Activated T-cell treated with anti-CD3 and anti-CD28 coated beads for 4 hours (primary cell): ENCODE data around the gene RIMS4.

Experiments used
- DNase-seq: peaks from one replicate; pipeline ENCODE4 v3.0.0-alpha.2; 2020

RIMS4 gene

DNA sequence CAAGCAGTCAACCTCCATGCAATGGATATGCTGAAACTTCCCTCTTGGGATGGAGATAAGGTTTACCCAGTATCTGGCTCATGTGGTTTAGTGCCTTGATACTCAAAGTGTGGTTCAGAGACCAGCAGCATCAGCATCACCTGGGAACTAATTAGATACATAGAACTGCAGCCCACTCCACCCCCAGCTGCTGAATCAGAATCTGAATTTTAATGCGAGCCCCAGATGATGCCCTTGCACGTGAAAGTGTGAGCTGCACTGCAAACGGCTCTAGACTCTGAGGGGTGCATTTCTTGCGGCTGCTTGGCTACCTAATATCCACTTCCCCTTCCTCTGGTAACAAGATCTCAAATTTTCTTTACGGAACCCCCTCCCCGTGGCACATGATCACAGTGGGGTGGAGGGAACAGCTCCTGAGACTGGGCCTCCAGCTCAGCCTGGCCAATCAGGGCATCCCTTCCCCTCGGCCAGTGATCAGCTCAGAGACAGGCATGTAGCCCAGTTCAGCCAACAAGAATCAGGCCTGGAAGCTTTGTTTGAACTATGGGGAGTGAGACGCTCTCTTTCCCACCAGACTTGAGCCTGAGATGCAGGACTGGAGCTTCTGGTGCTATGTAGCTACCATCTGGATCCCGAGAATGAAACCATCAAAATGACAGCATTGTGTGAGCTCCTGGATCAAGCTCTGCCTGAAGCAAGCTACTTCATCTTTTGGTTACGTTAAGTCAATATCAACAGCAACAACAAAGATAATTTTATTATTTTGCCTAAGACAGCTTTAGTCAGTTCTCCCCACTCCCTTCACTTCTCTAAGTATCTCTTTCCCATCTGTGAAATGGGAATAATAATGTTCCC lies 51.9 kb downstream of the RIMS4 start:
- DNase-seq, result no peak

DNA sequence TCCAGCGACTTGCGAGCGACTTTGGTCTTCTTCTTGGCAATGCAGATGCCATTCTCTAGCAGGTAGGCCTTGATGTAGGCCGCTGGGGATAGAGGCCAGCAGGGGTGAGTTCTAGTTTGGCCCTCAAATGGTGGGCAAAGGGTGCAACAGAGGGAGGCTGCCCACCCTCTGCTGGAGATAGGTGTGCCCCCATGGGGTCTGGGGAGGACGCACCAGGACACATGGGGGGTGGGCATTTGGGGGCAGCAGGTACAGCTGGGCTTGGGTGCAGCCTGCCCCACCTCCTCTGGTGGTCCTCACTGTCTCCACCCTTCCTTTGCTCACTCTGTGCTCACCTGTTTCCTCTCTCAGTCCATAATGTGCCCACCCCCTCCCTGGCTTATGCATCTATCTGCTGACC lies 53.4 kb downstream of the RIMS4 start:
- DNase-seq, result no peak

DNA sequence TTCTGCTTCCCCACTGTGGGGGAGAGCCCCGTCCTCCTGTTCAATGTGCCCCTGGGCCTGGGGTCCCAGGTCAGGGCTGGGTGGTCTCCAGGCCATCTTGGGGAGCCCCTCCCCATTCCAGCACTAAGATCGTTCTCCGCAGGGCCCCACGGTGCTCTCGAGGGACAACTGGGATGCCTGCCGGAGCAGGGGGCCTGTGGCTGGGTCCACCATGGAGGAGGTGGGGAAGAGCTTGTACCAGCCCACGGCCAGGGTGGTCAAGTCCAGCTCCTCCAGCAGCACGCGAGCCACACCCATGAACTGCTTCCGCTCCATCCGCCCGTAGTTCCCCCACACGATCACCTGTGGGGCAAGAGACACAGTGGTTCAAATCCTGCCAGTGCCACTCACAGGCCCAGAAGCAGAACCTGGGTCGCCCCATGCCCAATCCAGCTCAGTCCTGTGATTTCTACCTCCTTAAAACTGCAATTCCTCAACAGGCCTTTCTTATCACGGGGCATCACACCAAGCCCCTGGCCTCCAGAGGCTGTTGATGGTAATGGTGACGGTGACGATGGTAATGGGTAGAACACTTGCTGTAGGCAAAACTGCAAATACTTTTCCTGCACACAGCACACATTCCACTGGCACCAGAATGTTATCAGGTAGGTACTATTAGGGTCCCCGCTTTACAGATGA lies 54.2 kb downstream of the RIMS4 start:
- DNase-seq, result no peak

DNA sequence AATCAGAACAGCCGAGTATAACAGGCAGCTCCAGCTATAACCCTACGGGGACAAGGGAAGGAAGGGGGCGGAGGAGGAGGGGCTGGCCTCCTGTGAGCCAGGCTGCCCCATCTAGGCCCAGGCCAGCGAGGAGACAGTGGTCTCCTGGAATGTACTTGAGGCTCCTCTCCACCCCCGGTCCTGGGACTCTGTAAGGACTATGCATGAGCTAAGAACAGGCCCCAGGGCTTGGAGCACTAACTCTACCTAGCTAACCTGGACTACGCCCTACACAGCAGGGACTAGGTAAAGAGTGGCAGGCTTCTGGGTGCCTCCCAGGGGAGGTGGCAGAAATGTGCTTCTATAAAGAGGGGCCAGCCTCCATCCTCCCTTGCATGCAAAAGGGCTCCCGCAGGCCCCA lies 55.8 kb downstream of the RIMS4 start:
- no peak for DNase-seq

DNA sequence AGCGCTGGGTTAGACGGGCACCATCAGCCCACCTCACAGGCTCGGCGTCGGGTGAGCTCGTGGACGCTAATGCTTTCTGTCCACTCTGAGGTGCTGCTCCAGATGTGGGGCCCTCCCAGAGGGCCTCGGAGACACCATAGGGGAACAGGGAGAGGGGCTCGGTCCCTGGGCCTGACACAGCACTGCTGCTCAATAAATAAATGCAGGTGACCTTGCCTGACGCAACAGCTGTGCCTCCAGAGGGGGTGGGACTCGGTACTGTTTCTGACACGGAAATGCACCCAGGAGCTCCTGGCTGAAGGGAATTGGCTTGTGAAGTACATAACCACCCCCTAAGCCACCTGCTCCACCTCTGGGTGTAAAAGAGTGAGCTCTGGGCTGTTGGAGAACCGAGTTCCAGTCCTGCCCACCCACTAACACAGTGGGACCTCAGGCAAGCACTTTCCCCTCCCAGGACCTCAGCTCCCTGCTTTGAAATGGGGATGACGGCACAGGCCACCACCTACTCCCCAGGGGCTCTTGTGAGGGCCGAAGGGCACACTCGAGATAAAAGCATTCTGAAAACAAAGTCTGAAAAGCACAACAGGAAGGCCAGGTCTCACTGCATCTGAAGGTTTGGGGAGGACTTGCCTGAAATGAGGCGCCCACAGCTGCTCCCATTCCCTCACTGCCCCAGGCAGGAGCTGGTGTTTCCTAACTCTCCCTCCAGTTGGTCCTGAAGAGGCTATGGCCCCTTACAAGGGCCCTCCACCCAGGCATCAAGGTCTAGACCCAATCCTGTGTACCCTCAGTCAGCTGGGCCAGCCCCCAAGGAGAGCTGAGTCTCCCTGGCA lies 58.0 kb downstream of the RIMS4 start:
- no peak for DNase-seq

DNA sequence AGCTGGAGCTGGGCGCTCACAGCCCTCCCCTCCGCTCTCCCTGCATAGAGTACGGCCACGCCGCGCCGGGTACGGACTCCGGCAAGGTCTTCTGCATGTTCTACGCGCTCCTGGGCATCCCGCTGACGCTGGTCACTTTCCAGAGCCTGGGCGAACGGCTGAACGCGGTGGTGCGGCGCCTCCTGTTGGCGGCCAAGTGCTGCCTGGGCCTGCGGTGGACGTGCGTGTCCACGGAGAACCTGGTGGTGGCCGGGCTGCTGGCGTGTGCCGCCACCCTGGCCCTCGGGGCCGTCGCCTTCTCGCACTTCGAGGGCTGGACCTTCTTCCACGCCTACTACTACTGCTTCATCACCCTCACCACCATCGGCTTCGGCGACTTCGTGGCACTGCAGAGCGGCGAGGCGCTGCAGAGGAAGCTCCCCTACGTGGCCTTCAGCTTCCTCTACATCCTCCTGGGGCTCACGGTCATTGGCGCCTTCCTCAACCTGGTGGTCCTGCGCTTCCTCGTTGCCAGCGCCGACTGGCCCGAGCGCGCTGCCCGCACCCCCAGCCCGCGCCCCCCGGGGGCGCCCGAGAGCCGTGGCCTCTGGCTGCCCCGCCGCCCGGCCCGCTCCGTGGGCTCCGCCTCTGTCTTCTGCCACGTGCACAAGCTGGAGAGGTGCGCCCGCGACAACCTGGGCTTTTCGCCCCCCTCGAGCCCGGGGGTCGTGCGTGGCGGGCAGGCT lies 60.1 kb downstream of the RIMS4 start:
- no peak for DNase-seq

DNA sequence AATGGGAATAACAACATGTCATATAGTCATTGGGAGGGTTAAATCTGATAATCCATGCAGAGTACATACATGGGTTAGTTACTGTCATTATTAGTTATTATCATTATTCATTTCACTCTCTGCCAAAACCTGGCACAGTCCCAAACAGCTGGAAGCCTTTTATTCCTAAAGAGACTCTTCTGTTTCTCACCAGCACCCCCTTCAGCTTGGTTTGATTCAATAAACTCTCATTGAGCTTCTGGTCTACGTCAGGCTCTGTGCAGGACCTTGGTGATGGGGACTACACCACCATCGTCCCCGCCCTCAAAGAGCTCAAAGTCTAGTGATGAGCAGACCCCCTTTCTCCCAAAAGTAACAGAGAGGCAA lies 62.4 kb downstream of the RIMS4 start:
- DNase-seq, result no peak

DNA sequence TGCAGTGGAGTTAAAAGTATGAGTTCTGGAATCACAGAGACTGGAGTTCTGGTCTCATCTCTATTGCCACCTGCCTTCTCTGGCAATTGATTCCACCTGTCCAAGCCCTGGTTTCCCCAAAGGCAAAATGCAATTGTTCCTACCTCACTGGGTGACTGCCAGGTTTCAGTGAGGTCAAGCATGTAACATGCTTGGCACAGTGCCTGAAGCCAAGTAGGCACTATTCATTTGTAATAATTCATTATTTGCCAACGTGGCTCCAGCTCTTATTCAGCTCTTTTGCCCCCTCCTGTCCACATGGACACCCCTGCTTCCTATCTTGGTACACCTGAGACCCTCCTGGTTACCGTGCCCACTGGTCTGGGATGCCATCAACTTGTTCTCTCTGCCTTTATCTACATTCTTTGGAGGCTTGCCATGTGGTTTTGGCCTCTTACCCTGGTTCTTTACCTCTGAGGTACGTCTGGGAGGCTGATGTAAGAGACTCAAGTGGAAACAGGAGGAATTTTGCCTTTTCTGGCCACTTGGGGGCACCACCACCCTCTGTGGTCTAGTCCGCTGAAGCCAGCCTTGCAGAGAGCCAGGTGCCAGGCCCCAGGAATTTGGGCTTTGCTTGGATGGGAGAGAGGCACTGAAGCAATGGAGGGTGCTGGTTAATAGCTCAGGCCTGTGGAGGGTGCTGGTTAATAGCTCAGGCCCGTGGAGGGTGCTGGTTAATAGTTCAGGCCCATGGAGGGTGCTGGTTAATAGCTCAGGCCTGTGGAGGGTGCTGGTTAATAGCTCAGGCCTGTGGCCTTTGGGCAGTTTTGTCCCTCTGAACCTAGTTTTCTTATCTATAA lies 63.0 kb downstream of the RIMS4 start:
- DNase-seq, result peak; percentile 46

DNA sequence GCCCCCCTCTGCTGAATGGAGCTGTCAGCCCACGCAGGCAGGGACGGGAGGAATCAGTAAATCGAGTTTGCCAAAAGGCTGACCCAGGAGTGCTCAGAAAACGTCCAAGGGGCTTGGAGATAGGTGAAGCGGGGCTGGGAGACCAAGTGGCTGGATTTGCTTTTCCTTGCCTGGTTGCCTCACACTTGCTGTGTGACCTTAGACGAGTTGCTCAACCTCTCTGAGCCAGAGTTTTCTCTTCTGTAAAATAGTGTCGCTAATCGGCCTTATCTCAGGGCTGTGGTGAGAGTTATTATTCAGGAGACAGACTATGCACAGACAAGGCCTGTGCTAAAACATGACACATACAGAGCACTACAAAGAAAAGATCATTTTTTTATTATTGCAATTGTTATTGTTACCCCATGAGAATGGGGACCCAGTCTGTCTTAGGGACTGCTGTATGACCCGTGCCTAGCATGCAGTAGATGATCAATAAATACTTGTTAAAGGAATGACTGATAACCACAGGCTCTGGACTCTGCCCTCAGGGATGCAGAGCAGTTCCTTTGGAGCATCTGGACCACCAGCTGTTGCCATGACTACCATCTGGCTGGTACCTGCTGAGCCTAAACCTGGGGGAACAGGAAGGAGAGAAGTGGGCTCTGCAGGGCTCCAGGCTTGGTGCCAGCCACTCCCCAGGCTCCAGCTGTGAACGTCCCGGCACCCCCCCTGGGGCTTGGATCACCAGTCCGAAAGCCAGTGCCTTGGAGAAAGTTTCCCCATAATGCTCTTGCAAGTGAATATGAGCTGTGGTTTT lies 63.8 kb downstream of the RIMS4 start:
- no peak for DNase-seq

DNA sequence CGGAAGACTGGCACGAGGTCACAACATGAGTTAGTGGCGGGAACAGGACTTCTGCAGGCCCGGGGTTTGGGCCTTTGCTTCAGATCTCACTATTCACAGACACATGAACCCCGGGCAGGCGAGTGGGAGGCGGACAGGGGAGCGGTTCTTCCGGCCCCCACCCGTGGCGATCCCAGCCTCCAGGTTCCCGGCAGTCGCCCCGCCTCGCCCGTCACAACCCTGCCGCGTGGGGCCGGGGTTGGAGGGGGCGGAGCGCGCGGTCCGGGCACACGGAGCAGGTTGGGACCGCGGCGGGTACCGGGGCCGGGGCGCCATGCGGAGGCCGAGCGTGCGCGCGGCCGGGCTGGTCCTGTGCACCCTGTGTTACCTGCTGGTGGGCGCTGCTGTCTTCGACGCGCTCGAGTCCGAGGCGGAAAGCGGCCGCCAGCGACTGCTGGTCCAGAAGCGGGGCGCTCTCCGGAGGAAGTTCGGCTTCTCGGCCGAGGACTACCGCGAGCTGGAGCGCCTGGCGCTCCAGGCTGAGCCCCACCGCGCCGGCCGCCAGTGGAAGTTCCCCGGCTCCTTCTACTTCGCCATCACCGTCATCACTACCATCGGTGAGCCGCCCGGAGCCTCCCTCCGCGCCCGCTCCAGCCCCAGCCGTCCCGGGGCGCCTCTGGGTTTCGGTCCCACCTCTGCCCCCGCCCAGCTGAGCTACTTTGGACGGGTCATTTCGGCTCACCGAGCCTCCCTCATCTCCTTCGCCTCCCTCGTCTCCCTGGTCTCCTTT lies 64.6 kb downstream of the RIMS4 start, which contains the start of gene KCNK15:
Gene KCNK15 (plus strand): TSS at position 268 of the 769 bp plus-strand sequence. CDS start 46 bp downstream, at position 314.
- peak; percentile 48 for DNase-seq

DNA sequence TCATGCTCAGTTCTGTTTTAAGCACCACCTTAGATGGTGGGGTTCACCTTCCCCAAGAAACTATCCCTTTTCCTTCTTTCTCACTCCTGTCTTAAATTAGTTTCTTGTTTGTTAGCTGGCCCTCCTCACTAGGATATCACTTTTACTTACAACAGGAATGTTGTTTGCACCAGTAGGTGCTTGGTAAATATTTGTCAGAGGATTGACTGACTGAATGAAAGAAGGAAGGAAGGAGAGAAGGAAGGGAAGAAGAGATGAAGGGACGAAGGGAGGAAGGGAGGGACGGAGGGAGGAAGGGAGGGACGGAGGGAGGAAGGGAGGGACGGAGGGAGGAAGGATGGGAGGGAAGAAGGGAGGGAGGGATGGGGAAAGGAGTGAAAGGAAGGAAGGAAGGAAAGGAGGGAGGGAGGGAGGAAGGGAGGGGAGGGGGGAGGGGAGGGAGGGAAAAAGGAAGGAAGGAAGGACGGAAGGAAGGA lies 65.2 kb downstream of the RIMS4 start:
- no peak for DNase-seq

DNA sequence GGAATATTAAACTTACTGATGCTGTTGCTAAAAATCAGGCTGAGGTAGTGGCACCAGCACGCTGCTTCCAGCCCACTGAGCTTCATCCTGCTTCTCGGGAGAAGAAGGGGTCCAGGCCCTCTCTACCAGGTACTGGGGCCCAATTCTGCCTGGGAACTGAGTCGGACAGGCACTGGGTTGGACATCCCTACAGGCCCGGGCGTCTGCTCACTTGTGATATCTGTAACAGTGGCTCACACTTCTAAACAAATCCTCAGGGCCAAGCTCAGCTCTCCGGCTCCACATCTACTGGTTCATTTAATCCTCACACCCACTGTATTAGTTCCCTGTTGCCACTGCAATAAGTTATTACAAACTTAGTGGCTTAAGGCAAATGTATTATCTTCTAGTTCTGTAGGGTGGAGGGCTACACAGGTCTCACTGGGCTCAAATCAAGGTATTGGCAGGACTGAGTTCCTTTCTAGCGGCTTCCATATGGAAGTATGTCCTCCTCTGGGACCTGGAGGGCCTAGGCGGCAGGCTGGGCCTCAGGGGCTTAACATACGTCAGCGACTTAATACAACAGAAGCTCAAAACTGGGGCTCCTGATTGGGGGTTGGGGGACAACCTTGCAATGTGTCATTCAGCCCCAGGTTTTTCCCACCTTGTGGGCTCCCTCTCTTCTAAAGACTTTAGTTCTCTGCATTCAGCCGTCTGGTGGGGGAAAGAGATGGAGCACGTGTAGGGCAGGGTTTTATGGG lies 66.3 kb downstream of the RIMS4 start:
- DNase-seq, result no peak

DNA sequence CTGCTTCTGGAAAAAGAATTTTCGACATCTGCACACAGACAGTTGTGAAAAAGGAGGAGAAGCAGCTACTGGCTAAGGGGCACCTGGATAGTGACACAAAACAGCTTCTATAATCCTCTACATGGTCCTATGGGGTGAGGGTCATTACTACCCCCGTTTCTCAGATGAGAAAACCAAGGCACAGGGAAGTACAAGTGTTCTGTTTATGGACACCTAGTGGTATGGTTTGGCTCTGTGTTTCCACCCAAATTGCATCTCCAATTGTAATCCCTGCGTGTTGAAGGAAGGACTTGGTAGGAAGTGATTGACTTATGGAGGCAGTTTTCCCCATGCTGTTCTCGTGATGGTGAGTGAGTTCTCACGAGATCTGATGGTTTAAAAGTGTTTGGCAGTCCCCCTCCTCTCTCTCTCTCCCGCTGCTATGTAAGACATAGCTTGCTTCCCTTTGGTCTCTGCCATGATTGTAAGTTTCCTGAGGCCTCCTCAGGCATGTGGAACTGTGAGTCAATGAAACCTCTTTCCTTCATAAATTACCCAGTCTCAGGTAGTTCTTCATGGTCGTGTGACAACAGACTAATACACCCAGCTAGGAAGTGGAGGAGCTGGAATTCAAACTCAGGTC lies 67.2 kb downstream of the RIMS4 start:
- DNase-seq, result no peak

DNA sequence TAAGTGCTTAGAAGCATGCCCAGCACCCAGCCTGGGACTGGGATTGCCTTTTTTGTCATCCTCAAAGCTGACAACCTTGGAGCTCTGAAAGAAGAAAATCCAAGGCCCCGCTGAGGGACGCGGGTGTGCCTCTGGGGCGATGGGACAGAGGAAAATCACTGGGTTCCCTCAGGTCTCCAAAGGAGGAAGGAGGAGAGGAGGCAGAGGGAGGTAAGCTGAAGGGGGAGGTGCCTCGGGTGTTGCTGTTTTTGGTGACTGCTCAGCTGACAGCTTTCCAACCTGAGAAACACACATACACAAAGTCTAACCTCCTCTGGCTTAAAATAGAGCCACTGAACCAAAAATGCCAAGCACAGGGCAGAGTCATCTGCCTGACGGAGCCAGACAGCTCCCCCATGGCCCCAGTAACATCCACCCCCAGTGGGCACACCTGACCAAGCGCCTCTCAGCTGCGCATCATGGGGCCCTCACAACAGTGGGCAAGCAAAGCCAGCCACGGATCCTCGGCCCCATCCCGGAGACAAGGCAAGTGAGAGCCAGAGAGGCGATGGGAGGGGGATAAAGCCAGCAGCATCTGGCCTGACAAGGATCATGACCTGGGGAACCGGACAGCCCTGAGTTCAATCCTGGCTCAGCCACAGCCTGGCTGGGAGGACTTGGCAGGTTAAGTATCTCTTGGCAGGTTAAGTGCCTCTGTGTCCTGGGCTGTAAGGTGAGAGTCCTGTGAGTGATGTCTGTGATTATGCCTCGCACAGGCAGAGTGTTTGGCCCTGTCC lies 67.9 kb downstream of the RIMS4 start:
- DNase-seq, result no peak

DNA sequence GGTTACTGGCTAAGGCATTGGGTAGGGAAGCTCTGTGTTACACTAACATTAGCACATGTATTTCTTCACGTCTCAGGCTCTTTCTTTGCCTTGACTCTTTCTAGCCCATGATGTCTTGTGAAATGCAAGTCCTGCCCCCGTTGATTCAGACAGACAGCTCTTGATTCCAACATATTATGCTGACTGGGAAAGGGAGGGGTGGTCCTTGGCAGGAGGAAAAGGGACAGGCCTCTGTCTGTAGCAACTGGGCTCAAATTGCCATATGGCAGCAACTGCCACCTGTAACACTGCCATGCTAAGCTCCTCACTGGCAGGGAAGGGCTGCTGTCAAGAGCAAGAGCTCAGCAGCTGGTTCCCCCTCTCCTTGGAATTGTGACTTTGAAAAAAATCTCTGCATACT lies 70.4 kb downstream of the RIMS4 start:
- DNase-seq, result no peak

DNA sequence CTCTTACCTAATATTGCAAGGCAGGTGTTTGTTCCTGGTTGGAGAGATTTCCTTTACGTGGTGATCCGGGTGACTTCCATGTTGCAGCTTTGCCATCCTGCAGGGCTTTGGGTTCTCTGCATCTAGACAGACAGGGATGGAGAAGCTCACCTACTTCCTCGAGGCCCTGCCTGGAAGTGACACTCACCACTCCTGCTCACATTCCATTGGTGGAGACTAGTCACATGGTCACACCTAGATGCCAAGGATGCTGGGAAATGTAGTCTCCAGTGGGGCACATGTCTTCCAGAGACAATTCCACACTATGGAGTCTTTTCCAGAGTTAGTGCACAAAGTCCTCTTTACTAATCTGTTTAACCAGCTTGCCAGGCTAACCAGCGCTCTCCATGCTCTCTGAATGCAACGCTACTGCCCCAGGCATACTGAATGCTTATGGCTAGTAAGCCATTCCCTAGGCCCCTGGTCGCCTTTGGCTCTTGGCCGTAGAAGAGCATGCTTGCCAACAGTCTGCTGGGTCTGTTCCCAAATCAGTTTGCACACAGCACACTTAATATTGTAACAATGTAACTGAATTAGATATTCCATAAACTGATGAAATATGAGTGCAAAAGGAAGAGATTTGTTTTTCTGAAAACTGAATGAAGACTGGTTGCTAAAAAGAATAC lies 71.4 kb downstream of the RIMS4 start:
- DNase-seq, result no peak

DNA sequence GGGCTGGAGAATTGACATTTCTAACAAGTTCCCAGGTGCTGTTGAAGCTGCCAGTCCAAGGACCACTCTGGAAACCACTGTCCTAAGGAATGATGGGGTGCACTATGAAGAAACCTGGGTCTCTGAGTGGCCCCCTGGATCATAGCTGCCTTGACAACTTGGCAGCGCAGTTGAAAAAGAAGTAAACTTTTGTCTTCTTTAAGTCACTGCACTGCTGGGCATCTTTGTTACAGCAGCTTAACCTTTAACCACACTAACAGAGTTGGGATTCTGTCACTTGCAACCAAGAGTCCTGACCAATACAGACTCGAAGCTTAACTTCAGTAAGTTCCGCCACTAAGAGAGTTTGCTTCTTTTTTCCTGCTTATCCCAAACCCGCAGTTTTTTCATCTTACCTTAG lies 73.2 kb downstream of the RIMS4 start:
- no peak for DNase-seq
